ENCODE measurements around the gene PPIF.
A peak's percentile ranks its signal among the peaks of the same experiment; 100 is the strongest.

The PPIF gene

GRCh38 chr10:79397575-79398303 lies 50.5 kb downstream of the PPIF start:
- no peak for DNase-seq (ENCODE audit: extremely low read depth, low read depth)
- TF ChIP-seq CTCF (IDR thresholded peaks at IDR 0.05; ENCODE audit: low read depth, low read length): no peak

- DNase-seq (ENCODE audit: extremely low read depth, low read depth): no peak
- TF ChIP-seq CTCF (IDR thresholded peaks at IDR 0.05; ENCODE audit: low read depth, low read length): no peak
These were observed 51.4 kb downstream of the PPIF start for GRCh38 chr10:79398642-79399041.

- DNase-seq (ENCODE audit: extremely low read depth, low read depth): peak; percentile 93
- TF ChIP-seq CTCF (IDR thresholded peaks at IDR 0.05; ENCODE audit: low read depth, low read length): no peak
These were observed 52.1 kb downstream of the PPIF start for GRCh38 chr10:79399223-79399831.

GRCh38 chr10:79400146-79401004 lies 53.1 kb downstream of the PPIF start:
- no peak for DNase-seq (ENCODE audit: extremely low read depth, low read depth)
- peak; percentile 67 for TF ChIP-seq CTCF (IDR thresholded peaks at IDR 0.05; ENCODE audit: low read depth, low read length)

- DNase-seq (ENCODE audit: extremely low read depth, low read depth): no peak
- TF ChIP-seq CTCF (IDR thresholded peaks at IDR 0.05; ENCODE audit: low read depth, low read length): no peak
These were observed 54.0 kb downstream of the PPIF start for GRCh38 chr10:79401015-79401921.

- DNase-seq (ENCODE audit: extremely low read depth, low read depth): no peak
- no peak for TF ChIP-seq CTCF (IDR thresholded peaks at IDR 0.05; ENCODE audit: low read depth, low read length)
These were observed 55.3 kb downstream of the PPIF start for GRCh38 chr10:79402625-79402946.
